HG03558 (cell line): ENCODE measurements around the gene LOXL1.
"Not testable (repeated sequence)": the region's sequence is repeated elsewhere in the genome, so short reads cannot be mapped to it uniquely, and the experiment has no call there.

Experiments used
- ATAC-seq: cut with Tn5 transposase; IDR thresholded peaks from one replicate; pipeline ENCODE4 v1.9.1; 2021; ENCODE audit warnings: moderate number of reproducible peaks; ENCODE audit not compliant: unreplicated experiment; ENCODE audit errors: extremely low read depth

The LOXL1 gene

GRCh38 chr15:73936181-73936580 is 9.9 kb downstream of the LOXL1 start:
- no peak for ATAC-seq

GRCh38 chr15:73936588-73937290 is 10.5 kb downstream of the LOXL1 start:
- no peak for ATAC-seq

GRCh38 chr15:73937296-73937695 is 11.0 kb downstream of the LOXL1 start:
- ATAC-seq = no peak

DNA sequence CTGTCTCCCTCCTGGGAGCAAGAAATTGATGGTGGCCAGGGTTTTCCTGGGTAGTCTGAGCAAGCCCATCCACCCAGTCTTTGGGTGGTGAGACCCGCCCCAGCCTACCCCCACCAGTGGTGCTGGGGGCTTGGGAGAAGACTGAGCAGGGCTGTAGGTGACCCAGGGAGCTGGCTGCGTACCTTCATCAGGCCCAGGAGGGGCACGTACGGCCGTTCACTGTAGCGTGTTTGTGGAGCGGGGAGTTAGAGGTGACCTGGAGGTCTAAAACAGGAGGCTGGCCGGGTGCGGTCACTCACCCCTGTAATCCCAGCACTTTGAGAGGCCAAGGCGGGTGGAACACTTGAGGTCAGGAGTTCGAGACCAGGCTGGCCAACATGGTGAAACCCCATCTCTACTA is 11.5 kb downstream of the LOXL1 start:
- ATAC-seq = no peak

DNA sequence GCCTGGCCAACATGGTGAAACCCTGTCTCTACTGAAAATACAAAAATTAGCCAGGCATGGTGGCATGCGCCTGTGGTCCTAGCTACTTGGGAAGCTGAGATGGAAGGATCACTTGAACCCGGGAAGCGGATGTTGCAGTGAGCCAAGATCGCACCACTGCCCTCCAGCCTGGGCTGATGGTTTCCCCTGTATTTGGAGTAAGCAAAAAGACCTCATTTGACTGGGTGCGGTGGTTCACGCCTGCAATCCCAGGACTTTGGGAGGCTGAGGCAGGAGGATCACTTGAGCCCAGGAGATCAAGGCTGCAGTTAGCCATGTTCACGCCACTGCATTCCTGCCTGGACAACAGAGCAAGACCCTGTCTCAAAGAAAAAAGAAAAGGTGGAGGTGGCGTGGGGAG is 12.3 kb downstream of the LOXL1 start:
- not testable (repeated sequence) for ATAC-seq

- ATAC-seq = no peak
Measured at GRCh38 chr15:73939138-73939537, 12.9 kb downstream of the LOXL1 start.

DNA sequence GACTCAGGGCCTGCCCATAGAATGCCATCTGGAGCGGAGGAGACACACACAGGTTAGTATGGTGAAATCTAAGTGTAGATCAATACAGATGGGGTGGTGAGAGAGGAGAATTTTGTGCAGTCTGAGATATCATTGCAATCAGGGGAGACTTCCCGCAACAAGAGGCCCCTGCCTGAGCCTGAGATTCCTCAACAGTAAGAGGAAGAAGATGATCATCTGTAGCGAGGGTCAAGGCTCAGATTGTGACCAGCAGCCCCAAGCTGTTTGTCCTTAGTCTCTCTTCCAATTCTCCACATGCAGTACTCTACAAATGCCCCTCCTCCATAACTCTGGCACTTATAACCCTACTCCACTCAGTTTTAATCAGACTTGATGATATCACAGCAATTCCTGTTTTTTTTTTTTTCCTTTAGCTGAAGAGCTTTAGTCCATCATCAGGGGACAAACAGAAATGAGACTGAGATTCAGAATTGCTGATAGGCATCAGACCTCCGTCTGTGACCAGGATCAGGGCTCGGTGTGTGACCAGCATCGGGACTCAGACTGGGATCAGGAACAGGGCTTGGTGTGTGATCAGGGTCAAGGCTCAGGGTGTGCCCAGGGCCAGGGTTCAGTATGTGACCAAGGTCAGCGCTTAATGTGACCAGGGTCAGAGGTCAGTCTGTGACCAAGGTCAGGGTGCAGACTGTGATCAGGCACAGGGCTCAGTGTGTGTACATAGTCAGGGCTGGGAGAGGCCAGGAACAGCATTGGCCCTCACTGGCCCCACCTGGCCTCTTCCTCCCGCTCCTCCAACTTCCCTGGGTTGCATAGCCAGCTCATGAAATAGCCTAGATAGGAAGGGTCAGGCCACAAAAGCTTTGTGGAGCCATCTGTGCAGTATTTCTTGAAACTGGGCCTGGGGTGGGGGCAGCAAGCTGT is 14.1 kb downstream of the LOXL1 start:
- ATAC-seq = no peak

DNA sequence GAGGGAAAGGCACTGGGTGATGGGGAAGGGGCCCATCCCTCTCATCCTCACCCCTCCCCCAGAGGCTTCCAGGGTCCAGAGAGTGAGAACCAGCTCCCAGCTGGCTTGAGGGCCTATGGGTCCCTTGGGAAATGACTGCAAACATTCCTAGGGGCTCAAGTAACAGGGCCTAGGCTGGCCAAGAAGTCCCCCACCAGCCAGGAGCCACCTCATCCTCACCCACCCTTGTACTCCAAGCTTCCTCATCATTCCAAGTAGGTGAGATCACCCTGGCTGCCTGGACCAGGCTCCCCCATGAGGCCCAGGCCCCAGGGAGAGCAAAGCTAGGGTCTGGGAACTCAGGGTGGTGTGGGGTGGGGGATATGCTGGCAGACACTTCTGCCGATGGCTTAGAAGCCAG is 14.8 kb downstream of the LOXL1 start:
- no peak for ATAC-seq

DNA sequence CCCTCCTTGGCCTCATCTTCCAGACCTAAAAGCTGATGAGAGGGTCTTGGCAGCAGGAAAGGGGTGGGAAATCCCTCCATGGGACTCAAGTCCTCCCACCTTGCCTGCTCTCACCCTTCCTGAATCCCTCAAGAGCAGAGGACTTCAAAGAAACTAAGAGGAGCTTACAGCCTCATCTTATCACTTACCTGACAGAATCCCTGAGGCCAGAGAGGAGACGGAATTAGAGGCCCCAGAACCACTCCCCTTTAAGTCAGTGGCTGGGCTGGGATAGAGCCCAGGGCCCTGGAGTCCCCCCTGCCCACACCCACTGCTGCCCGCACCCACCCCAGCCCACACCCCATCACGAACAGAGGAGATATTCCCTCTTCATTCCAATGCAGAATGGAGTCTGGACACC is 15.2 kb downstream of the LOXL1 start:
- ATAC-seq = no peak

DNA sequence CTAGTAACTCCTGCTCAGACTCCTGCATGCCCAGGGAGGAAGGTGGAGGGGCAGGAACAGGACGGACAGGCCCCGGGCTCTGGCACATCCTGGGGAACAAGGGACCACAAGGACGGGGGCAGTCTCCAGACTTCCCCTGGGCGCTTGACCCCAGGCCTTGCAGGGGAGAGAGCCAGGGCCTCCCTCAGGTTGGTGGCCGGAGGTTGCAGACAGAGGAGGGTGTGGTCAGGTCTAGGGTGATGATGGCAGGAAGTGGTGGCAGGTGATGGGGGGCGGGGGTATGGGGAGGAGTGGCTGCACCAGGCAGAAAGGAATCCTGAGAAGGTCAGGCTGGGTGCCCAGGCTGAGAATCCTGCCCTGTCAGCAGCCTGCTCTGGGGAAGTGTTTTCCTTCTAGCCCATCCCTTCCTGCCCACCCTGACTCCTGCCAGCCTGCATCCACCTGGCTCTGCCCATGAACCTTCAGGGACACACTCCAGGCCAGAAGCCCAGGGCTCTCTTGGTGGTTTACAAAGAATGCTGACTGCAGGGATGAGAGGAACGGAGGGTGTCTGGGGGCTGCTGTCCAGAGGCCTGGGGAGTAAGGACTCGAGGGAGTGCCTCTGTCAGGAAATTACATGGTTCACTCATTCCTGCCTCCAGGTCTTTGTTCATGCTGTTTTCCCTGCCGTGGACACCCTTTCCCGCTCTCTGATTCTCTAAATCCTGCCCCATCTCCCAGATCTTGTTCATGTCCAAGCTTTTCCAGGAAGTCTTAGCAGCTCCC is 15.8 kb downstream of the LOXL1 start:
- ATAC-seq = no peak

- ATAC-seq = no peak
Measured at GRCh38 chr15:73942751-73943270, 16.5 kb downstream of the LOXL1 start.

DNA sequence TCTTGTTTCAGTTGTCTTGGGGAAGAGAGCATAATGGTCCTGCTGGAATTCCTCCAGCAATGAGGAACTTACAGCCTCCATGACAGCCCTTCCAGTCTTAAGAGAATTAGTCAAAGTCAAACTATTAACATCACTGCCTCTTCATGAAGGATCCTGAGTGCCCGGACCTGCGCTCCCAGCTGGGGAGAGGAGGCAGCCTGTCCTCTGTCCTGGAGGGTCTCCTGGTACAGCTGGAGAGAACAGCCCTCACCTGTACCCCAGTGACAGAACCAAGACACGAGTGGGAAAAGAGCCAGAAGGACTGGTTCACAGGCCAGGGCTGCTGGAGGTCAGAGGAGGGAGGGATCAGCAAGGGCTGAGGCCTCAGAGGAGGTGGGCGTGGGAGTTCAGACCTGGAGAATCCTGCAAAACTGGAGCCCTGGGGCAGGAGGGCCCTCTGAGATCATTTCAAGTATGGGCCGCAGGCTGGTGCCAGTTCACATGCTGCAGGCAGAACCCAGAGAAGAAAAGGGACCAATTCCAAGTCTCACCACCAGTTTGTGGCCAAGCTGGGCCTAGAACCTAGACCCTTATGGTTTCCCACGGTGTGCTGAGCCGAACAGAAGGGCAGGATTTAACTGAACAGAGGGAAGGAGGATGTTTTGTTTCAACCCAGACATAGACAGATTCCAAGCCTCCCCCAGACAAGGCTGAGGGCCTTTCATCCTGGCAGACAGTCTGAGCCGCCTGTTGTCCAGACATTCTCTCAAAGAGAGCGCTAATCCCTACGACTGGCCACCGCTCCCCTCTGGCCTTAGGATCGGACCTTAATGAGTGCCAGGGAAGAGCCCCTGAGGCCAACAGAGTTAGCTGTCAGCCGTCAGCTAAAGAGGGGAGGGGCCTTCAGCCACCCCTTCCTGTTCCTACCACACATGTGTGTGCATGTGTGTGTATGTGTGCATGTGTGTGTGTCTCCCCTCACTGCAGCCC is 18.2 kb downstream of the LOXL1 start:
- ATAC-seq = no peak

- ATAC-seq = no peak
Measured at GRCh38 chr15:73945130-73945508, 18.9 kb downstream of the LOXL1 start.

GRCh38 chr15:73946046-73946721 is 19.9 kb downstream of the LOXL1 start:
- no peak for ATAC-seq

- no peak for ATAC-seq
Measured at GRCh38 chr15:73946795-73947370, 20.6 kb downstream of the LOXL1 start.

- ATAC-seq = no peak
Measured at GRCh38 chr15:73947651-73948050, 21.4 kb downstream of the LOXL1 start.

- no peak for ATAC-seq
Measured at GRCh38 chr15:73948396-73948795, 22.1 kb downstream of the LOXL1 start.

GRCh38 chr15:73948982-73949381 is 22.7 kb downstream of the LOXL1 start:
- no peak for ATAC-seq

DNA sequence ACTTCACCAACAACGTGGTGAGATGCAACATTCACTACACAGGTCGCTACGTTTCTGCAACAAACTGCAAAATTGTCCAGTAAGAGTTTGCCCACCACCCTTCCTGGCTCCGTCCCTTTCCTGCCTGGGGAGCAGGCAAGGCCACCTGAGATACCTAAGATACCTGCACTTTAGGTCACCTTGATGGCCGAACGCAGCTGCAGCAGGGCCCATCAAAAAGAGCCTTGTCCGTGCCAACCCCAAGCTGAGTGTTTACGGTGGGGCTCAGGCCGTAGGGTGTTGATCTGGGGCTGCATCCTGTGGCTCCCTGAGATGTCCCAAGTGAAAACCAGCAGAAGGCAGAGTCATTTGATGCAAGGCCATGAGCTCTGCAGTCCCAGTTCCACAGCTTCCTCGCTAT is 23.2 kb downstream of the LOXL1 start:
- ATAC-seq = no peak
